ENCODE measurements around the gene LTBP2. TPM values are rescaled to one million over a fixed set of nuclear protein-coding genes. Genes with fewer than 3 reads are reported as not detected.
A peak's percentile ranks its signal among the peaks of the same experiment; 100 is the strongest.

LTBP2 gene
- total RNA-seq, 1 donor, result 493 TPM

GRCh38 chr14:74568380-74568649, 43.7 kb downstream of the LTBP2 start:
- peaks cover 70% of the 10 kb centered on the region for H3K4me1 ChIP-seq (ENCODE audit: insufficient read depth, low read length)
- no peak for TF ChIP-seq CTCF (IDR thresholded peaks at IDR 0.05; ENCODE audit: extremely low read depth, low read depth, low read length)
- peak overlapping the region; percentile 59 for H3K27ac ChIP-seq (ENCODE audit: low read depth, low read length)
- H3K36me3 ChIP-seq (ENCODE audit: insufficient read depth, low read length), result peaks cover 23% of the 10 kb centered on the region
- H3K4me2 ChIP-seq (ENCODE audit: insufficient read depth, low read length), result no peak overlapping the region
- H4K20me1 ChIP-seq (ENCODE audit: insufficient read depth, low read length), result no peaks in the 10 kb centered on the region
- no peaks in the 10 kb centered on the region for H3K27me3 ChIP-seq (ENCODE audit: insufficient read depth, low read length)
- no peak overlapping the region for H3K4me3 ChIP-seq (ENCODE audit: insufficient read depth, low read length)
- peaks cover 69% of the 10 kb centered on the region for H3K79me2 ChIP-seq (ENCODE audit: insufficient read depth, low read length)
- DNase-seq (ENCODE audit: insufficient read length, low spot score, missing footprints), result peak; percentile 10
- no peaks in the 10 kb centered on the region for H3K9me3 ChIP-seq (ENCODE audit: low read depth, low read length)
- no peak overlapping the region for H2AFZ ChIP-seq (ENCODE audit: low read length)

- H3K27ac ChIP-seq (ENCODE audit: low read depth, low read length), result peak overlapping the region; percentile 59
- peaks cover 23% of the 10 kb centered on the region for H3K36me3 ChIP-seq (ENCODE audit: insufficient read depth, low read length)
- no peak overlapping the region for H3K4me2 ChIP-seq (ENCODE audit: insufficient read depth, low read length)
- H2AFZ ChIP-seq (ENCODE audit: low read length), result no peak overlapping the region
- no peaks in the 10 kb centered on the region for H4K20me1 ChIP-seq (ENCODE audit: insufficient read depth, low read length)
- DNase-seq (ENCODE audit: insufficient read length, low spot score, missing footprints), result peak; percentile 19
- no peak for TF ChIP-seq CTCF (IDR thresholded peaks at IDR 0.05; ENCODE audit: extremely low read depth, low read depth, low read length)
- no peak overlapping the region for H3K4me3 ChIP-seq (ENCODE audit: insufficient read depth, low read length)
- no peaks in the 10 kb centered on the region for H3K27me3 ChIP-seq (ENCODE audit: insufficient read depth, low read length)
- peaks cover 70% of the 10 kb centered on the region for H3K4me1 ChIP-seq (ENCODE audit: insufficient read depth, low read length)
- H3K9me3 ChIP-seq (ENCODE audit: low read depth, low read length), result no peaks in the 10 kb centered on the region
- H3K79me2 ChIP-seq (ENCODE audit: insufficient read depth, low read length), result peaks cover 74% of the 10 kb centered on the region
Measured at GRCh38 chr14:74567646-74568379, 44.2 kb downstream of the LTBP2 start.

- no peak for DNase-seq (ENCODE audit: insufficient read length, low spot score, missing footprints)
- H3K27ac ChIP-seq (ENCODE audit: low read depth, low read length), result peak overlapping the region; percentile 59
- no peak overlapping the region for H3K4me2 ChIP-seq (ENCODE audit: insufficient read depth, low read length)
- H3K9me3 ChIP-seq (ENCODE audit: low read depth, low read length), result no peaks in the 10 kb centered on the region
- no peaks in the 10 kb centered on the region for H3K27me3 ChIP-seq (ENCODE audit: insufficient read depth, low read length)
- no peaks in the 10 kb centered on the region for H4K20me1 ChIP-seq (ENCODE audit: insufficient read depth, low read length)
- no peak overlapping the region for H2AFZ ChIP-seq (ENCODE audit: low read length)
- H3K4me3 ChIP-seq (ENCODE audit: insufficient read depth, low read length), result no peak overlapping the region
- TF ChIP-seq CTCF (IDR thresholded peaks at IDR 0.05; ENCODE audit: extremely low read depth, low read depth, low read length), result no peak
- H3K36me3 ChIP-seq (ENCODE audit: insufficient read depth, low read length), result peaks cover 23% of the 10 kb centered on the region
- H3K4me1 ChIP-seq (ENCODE audit: insufficient read depth, low read length), result peaks cover 70% of the 10 kb centered on the region
- peaks cover 80% of the 10 kb centered on the region for H3K79me2 ChIP-seq (ENCODE audit: insufficient read depth, low read length)
Measured at GRCh38 chr14:74567219-74567618, 44.8 kb downstream of the LTBP2 start.

GRCh38 chr14:74566174-74567141, 45.6 kb downstream of the LTBP2 start:
- Histone ChIP-seq H3K36me3 (ENCODE audit: insufficient read depth, low read length) (peaks cover 26% of the 10 kb centered on the region), H3K27me3 (ENCODE audit: insufficient read depth, low read length) (no peaks in the 10 kb centered on the region), H3K4me3 (ENCODE audit: insufficient read depth, low read length) (no peak overlapping the region), H3K79me2 (ENCODE audit: insufficient read depth, low read length) (peaks cover 86% of the 10 kb centered on the region), H3K4me2 (ENCODE audit: insufficient read depth, low read length) (no peak overlapping the region), H3K27ac (ENCODE audit: low read depth, low read length) (peak overlapping the region; percentile 59), H3K9me3 (ENCODE audit: low read depth, low read length) (no peaks in the 10 kb centered on the region), H4K20me1 (ENCODE audit: insufficient read depth, low read length) (no peaks in the 10 kb centered on the region), H3K4me1 (ENCODE audit: insufficient read depth, low read length) (peaks cover 67% of the 10 kb centered on the region), H2AFZ (ENCODE audit: low read length) (no peak overlapping the region)
- TF ChIP-seq CTCF (IDR thresholded peaks at IDR 0.05; ENCODE audit: extremely low read depth, low read depth, low read length), result no peak
- DNase-seq (ENCODE audit: insufficient read length, low spot score, missing footprints), result peak; percentile 58

Data from osteoblast (primary cell).